Heart left ventricle (tissue), 13 donors: ENCODE measurements around the gene POLD4.

Experiments
- POLR2A ChIP-seq, 2 donors: fragments of 450-650 bp; IDR thresholded peaks; one replicate each; pipeline ENCODE4 v1.6.1; 2017; ENCODE audit warnings: antibody characterized with exemption in 2 of 2, mild to moderate bottlenecking in 2 of 2, moderate library complexity in 2 of 2
- TF ChIP-seq, protein P1 (sequence below), 12 donors: fragments of 200-600 bp; sonication (generic) in 4 of 12; IDR thresholded peaks; one replicate each; pipeline versions ENCODE4 v1.5.0 to v1.8.0; 2018 to 2022; ENCODE audit warnings: antibody characterized with exemption in 12 of 12, mild to moderate bottlenecking in 5 of 12
- donor health status: ischemic (EF 13 %, LVEDD 7.1; RV severe dilation, severe dysfunction).
- donor health status: DM: no; HTN: yes; CAD: no.
- donor health status: DM: no; HTN: no; CAD: no.
- donor health status: ischemic (EF 25% LVEDD 6.9; RV normal size, moderate dysfunction).
- donor health status: ischemic (EF 25% LVEDD 5.7; RV mildly dilated, moderate dysfunction).
- donor health status: ischemic (EF 35%, LVEDD 5.7; RV mildly dilated, moderate dysfunction).
- donor health status: nonischemic (EF 11% LVEDD 7.7; RV severe dilation, severe dysfunction).
- donor health status: DM: yes; HTN: yes; CAD: no.
- donor health status: PGD.
- donor health status: ischemic (EF 29% LVEDD 5.4; RV normal size, mild dysfunction).
- donor health status: nonischemic (EF 23%, LVEDD 6.1; RV moderate dilation, normal function).

DNA sequence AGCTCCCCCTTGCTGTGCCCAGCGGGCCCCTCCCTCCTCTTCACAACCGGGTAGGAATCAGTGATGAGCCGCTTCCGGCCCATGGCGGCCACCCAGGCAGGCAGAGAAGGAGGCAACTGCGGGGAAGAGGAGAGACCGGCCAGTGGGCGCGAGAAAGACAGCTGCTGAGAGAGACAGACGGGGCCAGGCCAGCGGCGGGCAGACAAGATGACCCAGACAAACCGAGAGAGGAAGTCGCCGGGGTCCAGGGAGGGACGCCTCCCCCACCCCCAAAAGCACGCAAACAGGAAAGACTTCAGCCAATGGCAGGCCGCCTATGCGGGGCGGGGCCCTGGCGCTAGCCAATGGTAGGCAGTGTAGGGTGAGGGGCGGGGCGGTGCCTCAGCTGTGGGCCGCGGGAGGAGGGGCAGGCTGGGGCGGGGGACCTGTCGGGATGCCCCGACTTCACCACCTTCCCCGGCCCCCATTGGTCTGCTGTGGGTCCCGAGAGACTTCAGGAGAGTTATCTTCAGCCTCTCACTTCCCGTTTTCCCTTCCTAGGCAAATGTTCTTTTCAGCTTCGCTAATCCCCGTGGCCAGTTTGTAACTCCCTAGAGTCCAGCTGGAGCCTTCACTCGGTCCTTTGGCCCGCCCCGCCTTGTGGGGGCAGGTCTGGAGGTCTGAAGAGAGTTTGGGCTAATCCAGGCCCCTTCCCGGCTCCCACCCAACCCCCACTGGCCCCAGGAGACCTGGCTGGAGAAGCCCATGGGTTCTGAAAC, at the start of gene POLD4:
- TF ChIP-seq, protein P1, sequence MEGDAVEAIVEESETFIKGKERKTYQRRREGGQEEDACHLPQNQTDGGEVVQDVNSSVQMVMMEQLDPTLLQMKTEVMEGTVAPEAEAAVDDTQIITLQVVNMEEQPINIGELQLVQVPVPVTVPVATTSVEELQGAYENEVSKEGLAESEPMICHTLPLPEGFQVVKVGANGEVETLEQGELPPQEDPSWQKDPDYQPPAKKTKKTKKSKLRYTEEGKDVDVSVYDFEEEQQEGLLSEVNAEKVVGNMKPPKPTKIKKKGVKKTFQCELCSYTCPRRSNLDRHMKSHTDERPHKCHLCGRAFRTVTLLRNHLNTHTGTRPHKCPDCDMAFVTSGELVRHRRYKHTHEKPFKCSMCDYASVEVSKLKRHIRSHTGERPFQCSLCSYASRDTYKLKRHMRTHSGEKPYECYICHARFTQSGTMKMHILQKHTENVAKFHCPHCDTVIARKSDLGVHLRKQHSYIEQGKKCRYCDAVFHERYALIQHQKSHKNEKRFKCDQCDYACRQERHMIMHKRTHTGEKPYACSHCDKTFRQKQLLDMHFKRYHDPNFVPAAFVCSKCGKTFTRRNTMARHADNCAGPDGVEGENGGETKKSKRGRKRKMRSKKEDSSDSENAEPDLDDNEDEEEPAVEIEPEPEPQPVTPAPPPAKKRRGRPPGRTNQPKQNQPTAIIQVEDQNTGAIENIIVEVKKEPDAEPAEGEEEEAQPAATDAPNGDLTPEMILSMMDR (IDR thresholded peaks at IDR 0.05): peak in 1 of 12 donors; percentile 5
- TF ChIP-seq POLR2A (IDR thresholded peaks at IDR 0.05): peak in 1 of 2 donors; percentile 84
